HL-60/S4 treated with phorbol 12-myristate 13-acetate at 8.2 ng/mL for 4 days and 3 days (cell line): Measurements from ENCODE around the gene HEPN1.

ENCODE experiments used
- in situ Hi-C: fragments of 300-500 bp; cut with MboI; formaldehyde crosslinking; loops from 2 replicates; pipeline ENCODE4 v1.15.0; 2022; ENCODE audit warnings: low sequenced_read_pairs

Gene HEPN1

DNA sequence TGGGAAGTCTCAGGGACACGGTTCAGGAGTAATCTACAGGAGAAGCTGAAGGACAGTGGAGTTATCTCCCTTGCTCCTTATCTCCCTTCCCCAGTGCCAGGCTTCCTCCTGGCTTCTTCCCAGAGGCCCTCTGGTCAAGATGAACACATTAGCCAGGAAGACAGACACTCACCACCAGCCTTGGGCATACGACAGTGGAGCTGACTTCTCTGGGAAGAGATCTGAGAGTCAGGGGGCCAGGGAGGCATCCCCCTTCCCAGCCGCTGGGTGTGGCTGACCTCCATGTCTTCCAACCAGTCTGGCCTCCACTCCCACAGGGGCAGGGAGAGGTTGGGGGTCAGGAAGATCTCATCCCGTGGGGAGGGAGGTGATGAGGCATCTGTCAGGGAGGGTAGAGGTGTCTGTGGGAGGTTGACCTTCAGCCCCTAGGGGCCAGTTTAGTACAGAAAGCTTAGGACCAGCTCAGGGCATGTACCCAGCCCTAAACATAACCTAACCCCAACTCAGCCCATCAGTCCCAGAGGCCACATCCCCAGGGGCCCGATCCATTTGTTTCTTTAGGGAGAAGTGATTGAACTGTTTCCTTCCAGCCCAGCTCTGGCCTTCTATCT lies 34.1 kb upstream of the HEPN1 start:
- in situ Hi-C loops, result no loop called here

DNA sequence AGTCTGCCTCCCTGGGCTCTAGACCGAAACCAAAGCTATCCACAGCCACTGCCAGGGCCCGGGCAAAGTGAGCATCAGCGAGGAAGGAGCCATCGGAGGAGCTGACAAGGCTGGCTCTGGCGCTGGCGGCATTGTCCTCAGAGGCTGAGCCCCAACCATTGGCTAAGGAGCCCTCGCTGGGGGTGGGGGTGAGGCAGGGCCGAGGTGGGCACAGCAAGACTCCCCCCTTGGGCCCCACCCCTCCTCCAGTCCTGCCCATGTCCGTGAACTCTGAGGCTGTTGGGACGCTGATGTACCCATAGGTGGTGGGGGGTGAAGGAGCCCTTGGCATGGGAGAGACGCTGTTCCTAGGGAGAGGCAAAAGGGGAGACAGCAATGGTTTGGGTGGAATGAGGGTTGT lies 32.6 kb upstream of the HEPN1 start:
- in situ Hi-C loops, result no loop called here

DNA sequence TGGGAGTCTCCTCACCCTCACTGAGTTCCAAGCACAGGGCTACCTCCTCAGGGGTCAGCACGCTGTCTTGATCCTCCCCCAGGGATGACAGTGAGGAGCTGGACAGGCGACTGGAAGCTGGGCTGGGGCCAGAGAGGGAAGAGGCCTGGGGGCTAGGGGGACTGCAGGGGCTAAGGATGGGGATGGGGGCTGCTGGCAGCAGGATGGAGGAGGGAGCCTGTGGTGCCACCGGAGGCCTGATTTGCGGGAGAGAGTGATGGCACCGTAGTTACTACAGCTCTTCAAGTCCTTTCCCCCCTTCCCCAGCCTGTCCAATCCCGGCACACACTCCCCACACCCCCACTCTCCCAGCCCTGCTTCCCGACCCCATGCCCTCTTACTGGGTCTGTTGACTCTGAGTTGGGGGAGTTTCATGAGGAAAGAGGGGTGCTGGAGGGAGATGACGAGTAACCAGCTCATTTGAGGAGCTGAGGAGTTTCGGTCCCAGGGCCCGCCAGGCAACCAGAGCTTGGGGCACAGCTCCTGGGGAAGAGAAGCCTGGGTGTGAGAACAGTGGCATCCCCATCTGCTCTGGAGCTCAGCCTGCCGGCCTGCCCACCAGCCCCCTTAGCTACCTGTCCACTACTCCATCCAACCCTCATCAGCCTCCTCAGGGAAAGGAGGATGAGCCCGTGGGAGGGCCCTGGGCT lies 31.9 kb upstream of the HEPN1 start:
- in situ Hi-C loops, result no loop called here

DNA sequence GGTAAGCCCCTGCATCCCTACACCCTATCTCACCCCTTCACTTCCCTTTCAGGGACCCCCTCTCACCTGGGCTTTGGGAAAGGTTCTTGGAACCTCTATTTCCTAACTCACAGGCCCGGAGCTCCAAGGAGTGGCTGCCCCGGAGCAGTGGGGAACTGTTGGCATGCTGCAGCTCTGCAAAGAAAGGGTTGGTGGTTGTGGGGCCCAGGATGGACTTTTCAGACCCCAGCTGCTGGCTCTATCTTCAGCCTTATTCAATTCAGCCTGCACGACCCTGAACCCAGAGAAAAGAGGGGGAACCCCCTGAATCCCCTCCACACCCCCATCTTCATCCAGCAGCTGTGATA lies 31.4 kb upstream of the HEPN1 start:
- in situ Hi-C loops, result no loop called here

DNA sequence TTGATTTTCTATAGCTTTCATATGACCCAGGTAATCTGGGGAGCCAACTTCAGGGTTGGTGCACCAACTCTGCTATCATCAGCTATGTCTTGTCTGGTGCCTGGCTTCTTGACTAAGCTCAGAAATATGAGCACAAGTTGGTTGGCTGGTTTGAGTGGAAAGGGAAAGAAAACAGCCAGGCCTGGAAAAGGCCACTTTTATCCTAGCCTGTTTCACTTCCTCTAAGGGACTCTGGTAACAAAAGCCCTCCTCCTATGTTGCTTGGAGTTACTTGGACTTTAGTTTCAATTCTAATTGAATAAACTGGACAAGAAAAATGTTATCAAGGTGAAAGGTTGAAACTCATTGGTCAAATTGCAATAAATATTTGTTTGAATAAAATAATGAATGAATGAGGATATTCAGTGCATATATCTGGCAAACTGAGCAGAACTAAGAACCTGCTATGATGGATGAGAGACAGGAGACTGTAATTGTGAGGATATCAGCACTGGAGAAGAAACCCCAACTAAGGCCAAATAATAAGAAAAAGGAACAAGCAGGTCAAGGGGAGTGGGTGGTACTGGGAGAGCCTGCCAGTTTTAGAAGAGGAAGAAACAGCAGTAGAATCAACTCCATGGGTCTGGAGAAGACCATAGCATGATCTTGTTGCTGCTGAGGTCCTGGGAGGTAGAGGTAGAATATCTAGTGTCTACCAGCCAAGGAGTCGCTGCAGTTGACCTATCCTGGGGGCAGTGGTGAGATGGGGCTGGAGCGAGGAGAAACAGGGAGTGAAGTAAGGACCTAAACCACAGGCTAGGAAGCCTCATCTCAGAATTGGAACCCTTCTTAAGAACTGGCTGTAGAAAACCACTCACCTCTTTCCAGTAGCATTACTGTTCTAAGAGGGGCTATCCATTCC lies 29.6 kb upstream of the HEPN1 start:
- in situ Hi-C loops, result no loop called here

DNA sequence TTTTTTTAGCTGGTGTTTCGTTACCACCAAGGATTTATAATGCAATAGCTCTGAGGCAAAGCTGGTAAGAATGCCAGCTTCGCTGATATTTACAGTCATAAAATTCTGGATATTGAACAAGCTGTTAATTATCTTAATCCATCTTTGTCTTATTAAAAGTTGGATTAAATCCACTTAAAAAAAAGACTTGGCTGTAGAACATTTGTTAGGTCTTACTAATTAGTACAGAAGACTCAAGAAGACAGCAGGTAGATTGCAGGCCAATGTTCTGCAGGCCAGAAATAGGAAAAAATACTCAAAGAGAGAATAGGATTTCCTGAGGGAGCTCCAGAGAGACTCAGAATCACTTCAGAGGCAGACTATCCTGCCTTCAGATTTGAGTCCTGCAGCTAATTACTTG lies 28.9 kb upstream of the HEPN1 start:
- in situ Hi-C loops, result no loop called here

DNA sequence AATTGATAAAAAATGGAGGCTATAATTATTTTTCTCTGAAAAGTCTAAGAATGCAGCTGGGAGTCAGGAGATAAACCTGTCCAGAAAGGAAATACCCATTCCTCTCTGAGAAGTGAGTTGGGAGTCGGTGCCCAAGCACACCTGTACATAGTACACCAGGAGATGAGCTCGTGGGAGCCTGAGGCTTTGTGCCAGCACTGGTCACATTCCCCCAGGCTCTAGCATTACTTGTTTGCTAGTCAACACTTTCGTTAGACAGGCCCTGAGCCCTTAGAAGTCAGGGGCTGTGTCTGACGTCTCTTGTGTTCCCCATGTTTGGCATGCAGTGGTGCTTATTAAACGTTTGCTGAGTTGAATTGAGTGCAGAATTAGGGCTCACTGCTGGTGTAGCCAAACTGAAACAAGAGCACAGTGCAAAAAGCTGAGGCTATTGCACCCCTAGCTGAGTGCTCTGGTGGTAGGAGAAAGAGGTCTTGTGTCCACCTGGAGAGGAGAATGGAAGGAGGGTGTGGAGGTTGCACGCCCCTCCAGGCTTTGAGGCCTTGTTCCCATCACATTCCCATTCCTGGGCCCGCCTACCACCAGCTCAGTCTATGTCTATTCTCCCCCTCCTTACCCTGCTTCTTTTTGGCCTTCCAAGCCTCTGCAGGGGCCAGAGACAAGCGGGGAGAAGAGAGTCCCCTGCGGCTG lies 28.2 kb upstream of the HEPN1 start:
- in situ Hi-C loops, result no loop called here

DNA sequence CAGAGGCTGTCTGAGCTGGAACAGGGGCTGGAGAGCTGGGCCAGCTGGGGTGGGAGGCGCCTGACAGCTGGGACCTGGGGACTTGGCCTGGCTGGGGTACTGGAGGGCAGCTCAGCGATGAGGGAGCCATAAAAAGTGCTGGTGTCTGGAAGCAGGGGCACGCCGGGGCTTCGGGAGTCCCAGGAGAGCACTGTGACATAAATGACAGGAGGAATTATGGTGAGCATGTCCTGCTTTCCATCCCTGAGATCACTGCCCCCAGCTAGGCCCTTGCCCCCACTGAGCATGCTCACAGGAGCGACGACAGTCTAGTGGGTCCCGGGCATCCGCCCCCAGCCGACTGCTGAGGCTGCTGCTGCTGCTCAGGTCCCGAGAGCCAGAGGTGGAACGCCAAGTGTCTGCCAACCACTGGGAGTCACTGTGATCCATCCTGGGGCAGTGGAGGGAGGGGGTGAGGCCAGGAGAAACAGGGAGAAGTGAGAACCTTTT lies 27.6 kb upstream of the HEPN1 start:
- in situ Hi-C loops, result no loop called here

DNA sequence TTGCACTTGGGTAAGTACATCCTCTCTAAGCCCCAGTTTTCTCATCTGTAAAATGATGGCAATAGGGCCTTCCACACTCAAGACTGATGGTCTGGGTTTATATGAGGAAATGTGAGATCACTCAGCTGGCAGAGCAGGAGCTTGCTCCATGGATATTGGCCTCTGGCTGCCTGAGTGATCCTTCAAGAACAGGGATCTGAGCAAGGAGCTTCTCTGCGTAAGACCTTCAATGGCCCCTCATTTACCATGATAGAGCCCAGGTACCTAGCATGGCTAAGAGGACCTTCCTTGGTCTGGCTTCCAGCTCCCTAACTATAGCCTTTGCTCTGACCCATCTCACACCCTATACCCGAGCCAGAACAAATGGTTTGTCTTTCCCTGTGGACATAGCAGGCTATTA lies 26.9 kb upstream of the HEPN1 start:
- in situ Hi-C loops, result no loop called here

DNA sequence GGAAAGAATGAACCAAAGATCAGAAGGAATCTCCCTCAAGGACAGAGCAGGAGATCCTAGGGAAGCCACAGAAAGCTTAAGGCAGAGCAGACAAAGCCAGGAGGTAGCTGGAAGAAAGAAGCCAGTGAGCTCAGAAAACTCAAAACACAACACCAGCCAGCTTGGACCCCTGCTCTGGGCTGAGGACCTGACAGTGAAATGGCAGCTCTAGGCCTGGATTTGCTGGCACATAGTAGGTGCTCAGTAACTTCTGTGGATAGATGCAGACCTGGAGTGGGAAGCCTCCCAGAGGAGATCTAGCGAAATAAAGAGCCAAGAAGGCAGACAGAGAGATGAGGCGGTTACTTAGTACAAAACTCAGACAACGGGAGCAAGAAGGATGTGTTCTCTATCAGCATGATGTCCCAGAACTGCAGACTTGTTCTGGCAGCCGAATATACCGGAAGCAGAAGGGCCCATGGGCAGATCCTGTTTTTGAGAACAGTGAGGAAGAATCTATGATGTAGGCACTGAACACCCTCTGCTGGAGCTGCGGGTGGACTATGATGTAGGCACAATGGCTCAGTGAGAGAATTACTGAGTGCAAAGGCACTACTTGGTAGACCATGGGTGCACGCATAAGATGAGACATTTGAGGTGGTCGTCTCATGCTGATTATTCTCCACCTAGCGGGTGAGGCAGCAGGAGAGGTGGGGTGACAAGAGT lies 26.1 kb upstream of the HEPN1 start:
- in situ Hi-C loops, result no loop called here

DNA sequence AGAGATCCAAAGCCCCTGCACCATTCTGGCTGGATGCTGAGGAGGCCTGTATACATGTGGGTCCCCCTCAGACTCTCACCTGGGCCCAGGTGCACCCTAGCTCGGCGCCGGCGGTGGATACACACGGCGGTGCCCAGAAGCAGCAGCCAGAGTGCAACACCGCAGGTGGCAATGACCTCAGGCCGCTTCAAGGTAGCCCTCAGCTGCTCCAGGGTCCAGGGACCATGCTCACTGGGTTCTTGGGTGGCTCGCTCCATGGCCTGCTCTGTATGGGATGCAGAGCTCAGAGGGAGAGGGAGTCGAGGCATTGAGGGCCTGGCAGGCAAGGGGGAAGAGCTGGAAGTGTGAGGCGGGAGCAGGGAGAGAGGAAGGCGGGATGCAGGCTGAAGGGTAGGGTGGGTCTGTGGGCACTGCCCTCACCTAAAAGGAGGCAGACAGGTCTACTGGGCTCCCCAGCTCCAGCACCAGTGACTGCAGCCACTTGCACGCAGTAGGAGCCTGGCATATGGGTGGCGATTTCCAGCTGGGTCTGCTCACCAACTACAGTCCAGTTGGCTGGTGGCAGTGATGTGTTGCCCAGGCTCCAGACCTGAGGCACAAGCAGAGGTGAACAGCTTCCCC lies 25.2 kb upstream of the HEPN1 start:
- in situ Hi-C loops, result no loop called here

DNA sequence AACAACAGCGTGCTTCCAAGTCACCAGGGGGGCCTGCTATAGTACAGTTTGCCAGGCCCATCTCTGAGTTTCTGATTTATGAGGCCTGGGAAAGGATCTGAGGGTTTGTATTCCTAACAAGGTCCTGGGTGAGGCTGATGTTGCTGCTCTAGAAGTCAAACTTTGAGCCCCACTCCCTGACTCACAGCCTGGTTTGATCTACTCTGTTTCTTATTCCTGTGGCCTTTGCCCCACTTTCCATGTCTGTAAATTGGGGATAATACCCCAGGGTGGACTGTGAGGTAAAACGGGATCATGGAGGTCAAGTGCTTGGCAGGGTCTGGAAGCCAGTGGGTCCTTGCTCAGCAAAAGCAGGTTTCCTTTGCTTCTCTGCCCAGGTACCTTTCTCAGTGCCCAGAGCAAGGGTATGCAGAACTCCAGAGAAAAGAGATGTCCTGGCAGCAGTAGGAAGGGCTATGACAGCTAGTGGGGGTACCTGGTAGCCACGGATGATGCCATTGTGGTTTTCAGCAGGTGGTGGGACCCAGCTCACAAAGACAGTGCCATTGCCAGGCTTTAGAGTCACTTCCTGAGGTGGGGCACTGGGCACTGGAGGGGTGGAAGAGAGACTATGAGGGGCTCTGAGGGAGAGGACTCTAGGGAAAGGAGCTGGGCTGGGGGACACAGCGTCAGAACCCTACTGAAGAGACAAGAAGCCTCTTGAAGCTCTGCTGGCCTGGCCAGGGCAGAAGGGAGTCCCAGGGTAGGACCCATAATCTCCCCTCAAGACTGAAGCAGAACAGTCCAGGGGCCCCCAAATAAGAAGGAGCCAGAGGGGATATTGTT lies 24.2 kb upstream of the HEPN1 start:
- in situ Hi-C loops, result no loop called here

DNA sequence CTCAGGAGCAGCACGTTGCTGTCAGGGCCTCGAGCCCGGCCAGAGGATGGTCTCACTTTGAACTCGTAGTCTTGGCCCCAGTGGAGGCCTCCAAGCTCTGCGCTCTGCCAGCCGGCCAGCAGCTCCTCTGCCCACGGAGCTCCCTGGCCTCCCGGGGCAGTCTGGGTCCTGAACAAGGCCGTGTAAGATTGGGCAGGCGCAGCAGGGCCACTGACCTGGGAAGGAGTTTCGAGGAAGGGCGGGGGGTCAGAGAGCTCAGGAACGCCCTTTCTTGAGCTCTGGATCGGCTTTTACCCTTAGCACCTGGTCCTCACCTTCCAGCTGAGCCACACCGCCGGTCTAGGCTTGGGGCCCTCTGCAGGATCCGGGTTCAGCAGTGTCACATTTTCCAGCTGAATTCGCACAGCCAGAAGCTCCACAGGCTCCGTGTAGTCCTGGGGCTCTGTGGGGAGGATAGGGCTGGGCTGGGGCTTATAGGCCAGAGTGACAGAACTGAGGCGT lies 23.5 kb upstream of the HEPN1 start:
- in situ Hi-C loops, result no loop called here

DNA sequence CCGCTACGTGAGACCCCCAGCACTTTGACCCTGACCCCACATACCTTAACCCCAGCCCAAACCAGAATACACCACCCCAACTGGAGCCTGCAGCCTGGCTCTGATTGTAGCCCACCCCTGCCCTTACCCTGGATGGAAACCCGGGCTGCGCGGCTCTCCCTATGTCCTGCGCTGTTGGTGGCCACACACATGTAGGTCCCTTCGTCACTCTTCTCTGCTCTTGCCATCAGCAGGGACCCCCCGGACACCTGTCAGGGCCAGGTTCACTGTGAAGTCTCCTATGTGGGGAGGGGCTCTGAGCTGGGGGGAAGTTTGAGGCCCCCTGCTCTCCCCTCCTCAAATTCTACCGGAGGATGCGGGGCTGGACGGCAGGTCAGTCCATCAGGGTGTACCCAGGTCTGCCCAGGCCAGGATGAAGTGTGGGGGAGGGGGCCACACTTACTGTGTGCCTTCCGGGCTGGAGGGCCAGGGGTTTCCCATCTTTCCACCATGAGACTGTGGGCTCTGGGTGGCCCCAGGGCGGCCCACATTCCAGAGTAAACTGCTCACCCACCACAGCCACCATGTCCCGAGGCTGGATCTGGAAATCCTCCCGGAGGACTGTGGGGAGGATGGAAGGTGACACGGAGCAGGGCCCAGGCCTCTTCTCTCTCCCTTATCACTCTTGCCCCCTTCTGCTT lies 22.8 kb upstream of the HEPN1 start:
- in situ Hi-C loops, result no loop called here

DNA sequence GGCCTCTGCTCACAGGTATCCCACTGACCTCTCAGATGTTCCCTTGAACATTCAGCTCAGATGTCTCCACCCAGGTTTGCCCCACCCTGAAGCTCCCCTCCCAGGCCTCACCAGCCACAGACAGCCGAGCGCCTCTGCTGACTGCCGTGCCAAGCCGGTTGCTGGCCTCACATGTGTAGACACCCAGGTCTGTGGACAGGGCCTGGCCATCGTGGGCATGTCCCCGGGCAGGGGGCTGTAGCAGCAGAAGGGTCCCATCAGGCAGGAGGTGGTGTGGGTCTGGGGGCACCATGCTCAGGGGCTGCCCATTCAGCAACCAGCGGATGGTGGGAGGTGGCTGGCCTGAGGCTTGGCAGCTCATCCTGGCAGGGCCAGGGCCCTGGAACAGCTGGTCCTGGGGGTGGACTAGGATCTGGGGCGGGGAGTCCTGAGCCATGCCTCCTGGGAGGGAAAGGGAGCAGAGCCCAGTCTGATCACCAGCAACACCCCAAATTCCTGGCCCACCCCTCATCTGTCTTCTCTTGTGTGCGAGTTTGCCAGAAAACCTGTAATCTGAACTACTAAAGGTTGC lies 22.1 kb upstream of the HEPN1 start:
- in situ Hi-C loops, result no loop called here

DNA sequence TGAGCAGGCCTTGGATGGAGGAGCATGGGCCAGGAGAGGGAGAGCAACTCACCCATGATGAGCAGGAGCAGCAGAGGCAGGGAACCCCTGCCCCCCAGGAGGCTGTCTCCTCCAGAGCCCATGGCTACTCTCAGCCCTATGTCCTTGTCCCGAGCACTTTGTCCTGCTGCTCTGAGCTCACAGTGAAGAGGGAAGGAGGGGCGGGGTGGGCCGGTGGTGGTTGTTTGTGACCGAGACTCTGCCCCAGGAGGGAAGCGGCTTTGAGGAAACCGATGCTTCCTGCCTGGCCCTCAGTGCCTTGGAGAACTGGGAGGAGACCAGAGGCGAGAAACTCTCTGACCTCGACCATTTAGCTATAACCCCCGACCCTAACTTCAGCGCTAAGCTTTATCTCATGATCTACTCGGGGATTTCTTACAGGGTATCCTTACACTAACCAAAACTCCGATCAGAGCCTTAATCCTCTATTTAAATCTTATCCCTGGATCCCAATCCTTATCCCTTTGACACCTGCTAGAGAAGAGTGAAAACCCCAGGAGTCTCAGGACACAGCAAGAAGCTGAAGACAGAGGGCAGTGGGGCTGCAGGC lies 21.3 kb upstream of the HEPN1 start, which contains the start of gene ROBO4:
ROBO4 (minus strand) TSS at position 192 of the 589 bp plus-strand sequence; CDS start at position 122, 70 bp downstream.
- in situ Hi-C loops, result no loop called here

DNA sequence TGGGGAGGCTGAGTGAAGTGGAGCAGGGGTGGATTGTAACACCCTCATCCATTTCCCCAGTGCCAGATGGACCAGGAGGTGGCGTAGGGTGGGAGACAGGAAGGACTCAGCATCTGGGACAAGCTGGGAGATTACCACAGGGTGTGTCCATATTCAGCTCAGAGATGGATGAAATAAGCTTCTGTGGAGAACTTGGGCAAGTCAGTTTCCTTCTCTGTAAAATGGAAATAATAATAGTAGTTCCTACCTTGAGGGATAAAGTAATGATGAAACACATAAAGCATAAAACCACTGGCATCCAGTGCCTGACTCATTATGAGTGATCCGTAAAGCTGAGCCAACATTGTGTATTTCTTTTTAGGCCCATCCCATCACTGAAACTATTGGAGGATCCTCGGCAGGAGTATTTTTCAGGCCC lies 20.8 kb upstream of the HEPN1 start:
- in situ Hi-C loops, result no loop called here

DNA sequence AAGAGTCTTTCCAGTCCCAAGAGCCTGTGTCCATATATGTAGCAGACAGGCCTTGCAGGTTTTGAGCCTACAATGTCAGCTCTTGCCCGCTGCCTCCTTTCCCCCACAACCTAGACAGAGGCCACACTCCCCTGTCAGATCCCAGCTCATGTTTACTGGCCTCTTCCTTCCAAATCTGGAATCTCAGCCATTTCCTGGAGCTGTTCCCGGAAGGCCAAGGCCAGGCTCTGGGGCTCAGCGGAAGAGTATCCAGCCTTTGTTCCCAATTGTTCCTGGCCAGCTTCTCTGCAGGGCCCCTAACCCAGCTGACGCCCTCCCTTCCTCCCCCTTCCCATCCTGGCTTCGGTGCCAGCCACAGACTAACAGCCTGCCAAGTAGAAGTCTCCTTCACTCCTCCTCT lies 20.3 kb upstream of the HEPN1 start:
- in situ Hi-C loops, result no loop called here
